Colonic mucosa (tissue), 4 donors: ENCODE results near the gene CRADD. TPM values are rescaled to one million over a fixed set of nuclear protein-coding genes. Genes with fewer than 3 reads are reported as not detected.

Experiments used
- DNase-seq: peaks from one replicate; pipeline ENCODE4 v3.0.0-alpha.2; 2020
- H3K27ac ChIP-seq: fragments of 200-600 bp; one replicate; pipeline ENCODE4 v1.8.0; 2021
- H3K27me3 ChIP-seq: fragments of 200-600 bp; one replicate; pipeline ENCODE4 v1.8.0; 2021
- H3K36me3 ChIP-seq: fragments of 200-600 bp; one replicate; pipeline ENCODE4 v1.8.0; 2021
- H3K4me1 ChIP-seq: fragments of 200-600 bp; one replicate; pipeline ENCODE4 v1.8.0; 2021; ENCODE audit warnings: mild to moderate bottlenecking
- H3K4me3 ChIP-seq: fragments of 200-600 bp; one replicate; pipeline ENCODE4 v1.8.0; 2021
- H3K9ac ChIP-seq, 2 donors: one replicate each; pipeline ENCODE4 v1.7.0; 2013; ENCODE audit warnings: control low read depth in 2 of 2, low read depth in 2 of 2, low read length in 2 of 2
- H3K9me3 ChIP-seq: fragments of 200-600 bp; one replicate; pipeline ENCODE4 v1.8.0; 2021
- intact Hi-C: fragments of 100-400 bp; cut with DNase I; formaldehyde crosslinking; loops from one replicate; pipeline ENCODE4 v1.14.1; 2022
- total RNA-seq, 2 donors: library from RNA; stranded (reverse); fragmentation: NEBNext Ultra II Directional in 1 of 2; extraction: Animal tissue kit (Norgen Biotek cat#: 25700) in 1 of 2; gene quantifications; one replicate each; pipeline ENCODE4 v1.2.1, GENCODE V29; 2021
- TF ChIP-seq, protein P1 (sequence below): fragments of 200-600 bp; IDR thresholded peaks from one replicate; pipeline ENCODE4 v1.8.0; 2022; ENCODE audit warnings: antibody characterized with exemption, mild to moderate bottlenecking
- donor health status: healthy.
- donor health status: DM: no; HTN: no; CAD: no.
- donor health status: DM: no; HTN: no; CAD: no.

CRADD gene
- total RNA-seq, 2 donors from 2014 or later: 18.2 to 23.9 TPM

DNA sequence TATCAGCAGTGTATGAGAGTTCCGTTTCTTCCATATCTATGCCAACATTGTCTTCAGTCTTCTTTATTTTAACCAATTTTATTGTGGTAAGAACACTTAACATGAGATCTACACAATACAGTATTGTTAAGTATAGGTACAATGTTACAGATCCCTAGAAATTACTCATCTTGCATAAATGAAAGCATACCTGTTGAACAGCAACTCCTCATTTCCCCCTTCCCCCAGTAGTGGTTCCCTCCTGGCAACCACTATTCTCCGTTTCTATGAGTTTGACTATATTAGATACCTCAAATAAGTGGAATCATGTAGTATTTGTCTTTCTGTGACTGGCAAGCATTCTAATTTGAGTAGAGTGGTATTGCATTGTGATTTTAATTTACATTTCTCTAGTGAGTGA lies 150.5 kb downstream of the CRADD start:
- H3K27ac ChIP-seq: no peak overlapping the region
- no peak for DNase-seq

DNA sequence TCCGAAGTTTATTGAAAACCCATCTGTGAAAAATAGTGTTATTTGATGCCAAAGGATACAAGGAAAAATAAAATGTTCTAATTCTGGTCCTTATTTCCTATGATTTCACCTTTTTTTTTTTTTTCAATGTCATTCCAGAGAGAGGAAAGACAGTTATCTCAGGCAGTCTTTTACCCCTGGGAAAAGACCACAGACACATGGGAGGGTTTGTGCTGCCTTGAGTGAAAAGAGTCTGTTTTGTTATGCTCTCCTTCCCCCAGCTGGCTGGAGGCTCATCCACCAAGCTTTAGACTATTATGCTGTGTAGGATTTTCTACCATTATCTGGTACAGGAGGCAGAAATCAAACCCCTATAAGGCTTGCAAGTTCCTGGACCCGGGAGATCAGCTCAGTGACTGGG lies 151.8 kb downstream of the CRADD start:
- no peak overlapping the region for H3K4me3 ChIP-seq
- intact Hi-C loops: no loop called here
- no peaks in the 10 kb centered on the region for H3K9me3 ChIP-seq
- no peak overlapping the region for H3K9ac ChIP-seq
- H3K4me1 ChIP-seq: no peaks in the 10 kb centered on the region
- no peaks in the 10 kb centered on the region for H3K27me3 ChIP-seq
- H3K36me3 ChIP-seq: no peaks in the 10 kb centered on the region
- no peak for DNase-seq
- TF ChIP-seq, protein P1, sequence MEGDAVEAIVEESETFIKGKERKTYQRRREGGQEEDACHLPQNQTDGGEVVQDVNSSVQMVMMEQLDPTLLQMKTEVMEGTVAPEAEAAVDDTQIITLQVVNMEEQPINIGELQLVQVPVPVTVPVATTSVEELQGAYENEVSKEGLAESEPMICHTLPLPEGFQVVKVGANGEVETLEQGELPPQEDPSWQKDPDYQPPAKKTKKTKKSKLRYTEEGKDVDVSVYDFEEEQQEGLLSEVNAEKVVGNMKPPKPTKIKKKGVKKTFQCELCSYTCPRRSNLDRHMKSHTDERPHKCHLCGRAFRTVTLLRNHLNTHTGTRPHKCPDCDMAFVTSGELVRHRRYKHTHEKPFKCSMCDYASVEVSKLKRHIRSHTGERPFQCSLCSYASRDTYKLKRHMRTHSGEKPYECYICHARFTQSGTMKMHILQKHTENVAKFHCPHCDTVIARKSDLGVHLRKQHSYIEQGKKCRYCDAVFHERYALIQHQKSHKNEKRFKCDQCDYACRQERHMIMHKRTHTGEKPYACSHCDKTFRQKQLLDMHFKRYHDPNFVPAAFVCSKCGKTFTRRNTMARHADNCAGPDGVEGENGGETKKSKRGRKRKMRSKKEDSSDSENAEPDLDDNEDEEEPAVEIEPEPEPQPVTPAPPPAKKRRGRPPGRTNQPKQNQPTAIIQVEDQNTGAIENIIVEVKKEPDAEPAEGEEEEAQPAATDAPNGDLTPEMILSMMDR: no peak
- H3K27ac ChIP-seq: no peak overlapping the region

More for the DNA sequence above, 150.5 kb downstream of the CRADD start:
- Histone ChIP-seq H3K9ac (no peak overlapping the region), H3K4me1 (no peaks in the 10 kb centered on the region), H3K27me3 (no peaks in the 10 kb centered on the region), H3K9me3 (no peaks in the 10 kb centered on the region), H3K36me3 (no peaks in the 10 kb centered on the region), H3K4me3 (no peak overlapping the region)
- intact Hi-C loops: no loop called here
- TF ChIP-seq, protein P1: no peak

DNA sequence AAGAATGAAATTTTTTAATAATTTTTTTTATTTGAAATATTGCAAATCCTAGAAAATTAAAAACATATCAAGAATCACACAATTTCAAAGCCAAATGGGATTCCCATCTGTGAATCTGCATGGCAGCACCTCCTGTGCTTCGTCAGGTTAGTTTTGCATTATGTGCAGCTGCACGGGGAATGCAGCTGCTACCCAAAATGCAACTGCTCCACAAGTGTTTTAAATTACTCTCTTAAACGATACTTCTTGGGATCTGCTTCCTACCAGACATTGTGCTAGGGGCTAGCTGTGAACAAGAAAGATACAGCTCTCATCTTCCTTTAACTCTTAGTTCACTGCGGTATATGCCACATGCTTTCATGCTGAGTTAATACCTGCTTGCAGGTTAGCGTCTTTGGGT lies 154.2 kb downstream of the CRADD start:
- Histone ChIP-seq H3K4me3 (no peak overlapping the region), H3K36me3 (no peaks in the 10 kb centered on the region), H3K27me3 (no peaks in the 10 kb centered on the region), H3K9me3 (no peaks in the 10 kb centered on the region), H3K27ac (no peak overlapping the region), H3K4me1 (no peaks in the 10 kb centered on the region), H3K9ac (no peak overlapping the region)
- TF ChIP-seq, protein P1: no peak
- intact Hi-C loops: no loop called here
- no peak for DNase-seq

DNA sequence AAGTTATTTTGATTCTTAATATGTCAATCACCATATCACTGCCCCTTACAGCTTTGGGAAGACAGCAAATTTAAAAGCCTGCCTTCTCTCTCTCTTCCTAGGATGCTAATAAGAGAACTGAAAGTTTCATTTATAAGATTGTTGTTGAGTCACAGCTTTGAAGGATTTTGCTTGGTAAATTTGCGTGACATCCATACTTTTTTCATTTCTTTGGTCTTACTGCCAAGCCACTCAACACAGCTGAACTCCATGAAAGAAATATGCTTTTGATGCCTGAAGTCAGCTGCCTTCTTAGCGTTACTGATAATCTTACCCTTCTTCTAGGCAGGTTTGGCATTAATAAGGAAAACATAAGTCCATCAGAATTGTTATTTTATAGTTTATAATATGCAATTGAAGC lies 155.0 kb downstream of the CRADD start:
- Histone ChIP-seq H3K4me1 (no peaks in the 10 kb centered on the region), H3K27ac (no peak overlapping the region), H3K9ac (no peak overlapping the region), H3K36me3 (no peaks in the 10 kb centered on the region), H3K27me3 (no peaks in the 10 kb centered on the region), H3K4me3 (no peak overlapping the region), H3K9me3 (no peaks in the 10 kb centered on the region)
- intact Hi-C loops: no loop called here
- TF ChIP-seq, protein P1: no peak
- no peak for DNase-seq

DNA sequence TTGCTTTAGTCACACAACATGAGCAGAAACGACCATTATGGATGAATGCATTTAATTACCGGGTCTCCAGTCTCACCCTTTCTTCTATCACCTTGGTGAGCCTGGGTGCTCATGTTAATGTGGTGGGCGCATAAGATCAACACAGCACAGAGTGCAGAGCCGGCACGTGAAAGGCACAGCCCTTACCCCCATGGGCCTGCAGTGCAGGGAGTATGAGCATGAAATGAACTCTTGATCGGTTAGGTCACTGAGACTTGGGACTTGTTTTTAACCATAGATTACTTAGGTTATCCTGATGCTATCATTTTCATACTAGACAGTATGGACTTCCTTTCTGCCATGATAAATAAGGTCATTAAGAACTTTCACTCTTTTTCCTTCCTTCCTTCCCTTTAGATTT lies 156.8 kb downstream of the CRADD start:
- Histone ChIP-seq H3K9me3 (no peaks in the 10 kb centered on the region), H3K27ac (no peak overlapping the region), H3K4me1 (no peaks in the 10 kb centered on the region), H3K9ac (no peak overlapping the region), H3K27me3 (no peaks in the 10 kb centered on the region), H3K4me3 (no peak overlapping the region), H3K36me3 (no peaks in the 10 kb centered on the region)
- no peak for DNase-seq
- intact Hi-C loops: no loop called here
- TF ChIP-seq, protein P1: no peak
